ENCODE results near the gene ATP2C1.

The ATP2C1 gene

DNA sequence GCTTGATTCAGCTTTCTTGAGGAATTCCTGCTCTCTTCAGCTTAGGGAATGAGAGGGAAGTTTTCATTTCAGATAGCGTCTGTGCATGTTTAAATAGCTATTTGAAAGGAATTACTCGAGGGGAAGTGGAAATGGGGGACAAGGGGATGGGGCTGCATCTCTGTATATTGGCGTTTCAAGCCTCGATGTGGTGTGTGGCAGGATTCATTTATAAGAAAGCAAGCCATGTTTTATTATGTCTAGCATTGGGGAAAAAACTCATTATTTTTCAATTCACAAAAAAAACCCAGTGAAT is 1.0 kb downstream of the ATP2C1 start:
- Histone ChIP-seq H3K4me2 (peak overlapping the region; percentile 83), H3K4me1 (peaks cover 31% of the 10 kb centered on the region), H3K4me3 (peak overlapping the region; percentile 91), H3K36me3 (no peaks in the 10 kb centered on the region), H3K9ac (peak overlapping the region; percentile 97), H3K27ac (peak overlapping the region; percentile 98), H4K20me1 (peaks cover 39% of the 10 kb centered on the region), H3K27me3 (no peaks in the 10 kb centered on the region), H3K9me3 (no peaks in the 10 kb centered on the region)
- TF ChIP-seq Cebpa-rat (IDR thresholded peaks at IDR 0.05) = no peak

DNA sequence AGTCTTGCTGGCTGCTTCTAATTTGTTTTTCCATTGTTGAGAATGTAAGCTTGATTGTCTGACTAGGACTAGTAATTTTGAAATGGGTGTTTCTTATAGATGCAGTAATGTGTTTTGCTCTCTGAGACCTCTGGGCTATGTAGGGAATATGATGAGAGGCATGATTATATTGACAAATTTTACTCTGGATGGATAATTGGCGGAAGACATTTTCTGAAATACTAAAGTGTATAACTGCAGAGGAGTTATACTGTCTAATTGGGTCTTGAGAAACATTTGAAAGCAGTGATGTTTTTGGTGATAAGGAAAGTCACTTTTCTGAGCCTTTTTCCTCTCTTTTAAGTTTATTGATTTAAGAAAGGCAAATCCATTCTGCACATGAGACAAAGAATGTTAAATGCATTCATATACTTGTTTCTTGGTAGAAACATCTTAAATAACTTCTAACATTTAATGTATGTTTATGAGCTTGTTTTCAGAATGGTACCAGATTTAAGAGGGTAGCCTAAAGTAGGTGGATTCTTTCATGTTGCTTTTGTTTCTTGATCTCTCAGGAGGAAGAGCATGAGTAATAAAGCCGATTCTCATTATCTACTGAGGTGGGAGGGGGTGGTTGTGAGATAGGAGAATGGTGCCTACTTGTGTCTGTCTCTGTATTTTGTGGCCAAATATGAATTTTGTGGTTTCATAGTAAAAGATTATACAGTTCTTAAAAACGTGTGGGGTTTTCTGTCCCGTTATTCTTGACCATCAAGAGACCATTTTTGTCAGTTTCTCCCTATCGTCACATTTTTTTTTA is 2.0 kb downstream of the ATP2C1 start:
- Histone ChIP-seq H3K9me3 (no peaks in the 10 kb centered on the region), H3K36me3 (no peaks in the 10 kb centered on the region), H3K27ac (no peak overlapping the region), H4K20me1 (peaks cover 46% of the 10 kb centered on the region), H3K4me2 (peak overlapping the region; percentile 83), H3K27me3 (no peaks in the 10 kb centered on the region), H3K4me1 (peaks cover 37% of the 10 kb centered on the region), H3K4me3 (peak overlapping the region; percentile 91; the same call in 1 of the 2 replicates), H3K9ac (peak overlapping the region; percentile 97)
- no peak for TF ChIP-seq Cebpa-rat (IDR thresholded peaks at IDR 0.05)

DNA sequence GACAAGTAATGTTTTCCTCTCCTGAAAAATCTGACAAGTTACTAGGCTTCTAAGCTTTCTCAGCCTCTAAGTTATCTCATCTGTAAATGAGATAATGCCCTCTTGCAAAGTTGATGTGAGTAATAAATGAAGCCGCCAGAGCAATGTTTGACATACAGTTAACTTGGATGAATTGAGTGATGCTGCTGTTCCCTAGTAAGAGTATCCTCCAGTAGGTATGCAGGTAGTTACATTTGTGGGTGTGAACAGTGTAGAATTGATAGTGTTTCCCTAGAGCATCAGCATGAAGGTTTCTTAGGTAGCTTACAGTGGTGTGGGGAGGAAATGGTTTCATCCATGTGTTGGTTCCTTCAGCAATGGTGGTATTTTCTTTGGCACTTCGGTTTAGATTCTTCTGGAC is 3.4 kb downstream of the ATP2C1 start:
- Histone ChIP-seq H3K9me3 (no peaks in the 10 kb centered on the region), H3K36me3 (no peaks in the 10 kb centered on the region), H3K4me2 (no peak overlapping the region), H3K27ac (no peak overlapping the region), H3K4me3 (no peak overlapping the region), H3K4me1 (peaks cover 45% of the 10 kb centered on the region), H3K27me3 (no peaks in the 10 kb centered on the region), H4K20me1 (peaks cover 59% of the 10 kb centered on the region), H3K9ac (no peak overlapping the region)
- no peak for TF ChIP-seq Cebpa-rat (IDR thresholded peaks at IDR 0.05)

DNA sequence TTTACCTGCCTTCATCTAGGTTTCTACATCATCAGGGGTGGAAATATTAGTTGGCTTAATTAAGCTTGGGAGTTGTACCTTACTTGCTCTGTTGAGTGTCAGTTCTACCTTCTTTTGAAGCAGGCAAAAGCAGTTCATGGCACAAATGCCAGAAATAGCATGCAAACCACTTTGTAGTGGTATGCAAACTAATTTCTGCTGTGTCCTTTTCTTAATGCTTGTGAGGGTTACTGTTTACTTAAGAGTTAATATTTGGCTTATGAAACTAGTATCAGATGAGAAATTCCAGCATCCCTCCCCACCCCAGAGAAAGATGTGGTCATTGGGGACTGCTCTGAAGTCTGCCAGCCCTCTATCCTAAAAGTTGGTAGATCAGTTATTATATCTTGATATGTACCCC is 7.1 kb downstream of the ATP2C1 start:
- Histone ChIP-seq H3K27me3 (no peaks in the 10 kb centered on the region), H3K27ac (no peak overlapping the region), H3K4me2 (peak overlapping the region; percentile 23; the same call in 1 of the 2 replicates), H3K9me3 (no peaks in the 10 kb centered on the region), H3K4me1 (peaks cover 43% of the 10 kb centered on the region), H3K36me3 (no peaks in the 10 kb centered on the region), H4K20me1 (peaks cover 65% of the 10 kb centered on the region), H3K9ac (no peak overlapping the region), H3K4me3 (no peak overlapping the region)
- TF ChIP-seq Cebpa-rat (IDR thresholded peaks at IDR 0.05) = no peak

DNA sequence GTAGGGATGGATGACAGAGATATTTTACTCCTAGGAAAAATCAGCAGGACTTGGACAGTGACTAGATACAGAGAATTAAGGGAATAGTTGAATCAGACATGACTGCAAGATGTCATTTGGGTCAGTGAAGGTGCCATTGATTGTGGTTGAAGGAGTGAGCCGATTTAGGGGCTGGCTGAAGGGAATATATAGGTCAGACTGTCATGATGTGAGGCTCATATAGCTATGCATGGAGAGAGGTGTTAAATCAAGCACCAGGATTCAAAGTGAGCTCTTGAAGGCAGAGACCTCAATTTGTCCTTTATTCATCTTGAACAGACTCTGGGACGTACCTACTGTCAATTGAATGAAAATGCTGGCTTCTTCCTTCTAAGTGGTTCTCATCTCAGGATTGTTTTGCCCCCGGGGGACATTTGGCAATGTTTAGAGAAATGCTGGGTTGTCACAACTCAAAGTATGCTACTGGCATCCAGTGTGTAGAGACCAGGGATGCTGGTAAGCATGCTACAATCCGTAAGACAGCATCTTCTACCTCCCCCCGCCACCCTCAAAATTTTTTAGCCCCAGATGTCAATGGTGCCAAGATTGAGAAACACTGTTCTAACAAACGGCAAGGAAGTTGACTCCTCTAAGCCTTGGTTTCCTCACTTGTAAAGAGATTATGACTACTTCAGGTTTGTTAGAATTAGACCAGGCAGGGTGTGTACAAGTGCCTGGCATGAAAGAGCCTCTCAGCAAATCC is 7.8 kb downstream of the ATP2C1 start:
- Histone ChIP-seq H3K9ac (no peak overlapping the region), H3K27ac (no peak overlapping the region), H3K4me1 (peaks cover 38% of the 10 kb centered on the region), H3K4me3 (no peak overlapping the region), H3K9me3 (no peaks in the 10 kb centered on the region), H3K27me3 (no peaks in the 10 kb centered on the region), H3K4me2 (0 out of 2 replicates have a peak overlapping the region, but pooled peaks have one; percentile 23), H3K36me3 (no peaks in the 10 kb centered on the region), H4K20me1 (peaks cover 59% of the 10 kb centered on the region)
- TF ChIP-seq Cebpa-rat (IDR thresholded peaks at IDR 0.05) = no peak

DNA sequence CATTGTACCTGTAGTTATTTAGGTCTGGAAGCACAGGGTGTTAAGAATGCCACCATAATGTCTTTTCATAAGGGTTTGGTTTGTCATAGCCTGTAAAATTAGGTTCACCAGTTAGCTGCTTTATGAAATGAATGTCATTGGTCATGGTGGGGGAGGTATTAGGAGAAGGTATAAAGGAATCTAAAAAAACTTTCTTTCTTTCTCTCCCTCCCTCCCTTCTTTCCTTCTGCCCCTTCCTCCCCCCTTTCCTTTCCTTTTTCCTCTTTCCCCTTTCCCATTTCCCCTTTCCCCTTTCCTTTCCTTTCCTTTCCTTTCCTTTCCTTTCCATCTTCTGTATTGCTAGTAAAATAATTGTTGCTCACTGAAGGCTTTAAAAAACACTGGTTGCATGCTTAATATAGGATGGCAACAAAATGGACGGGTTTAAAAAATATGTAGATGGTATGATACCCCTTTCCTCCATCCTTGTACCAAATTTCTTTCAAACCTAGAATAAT is 9.6 kb downstream of the ATP2C1 start:
- Histone ChIP-seq H4K20me1 (peaks cover 40% of the 10 kb centered on the region), H3K36me3 (no peaks in the 10 kb centered on the region), H3K27ac (no peak overlapping the region), H3K4me3 (no peak overlapping the region), H3K9me3 (no peaks in the 10 kb centered on the region), H3K27me3 (no peaks in the 10 kb centered on the region), H3K4me2 (no peak overlapping the region), H3K4me1 (peaks cover 33% of the 10 kb centered on the region), H3K9ac (no peak overlapping the region)
- no peak for TF ChIP-seq Cebpa-rat (IDR thresholded peaks at IDR 0.05)

DNA sequence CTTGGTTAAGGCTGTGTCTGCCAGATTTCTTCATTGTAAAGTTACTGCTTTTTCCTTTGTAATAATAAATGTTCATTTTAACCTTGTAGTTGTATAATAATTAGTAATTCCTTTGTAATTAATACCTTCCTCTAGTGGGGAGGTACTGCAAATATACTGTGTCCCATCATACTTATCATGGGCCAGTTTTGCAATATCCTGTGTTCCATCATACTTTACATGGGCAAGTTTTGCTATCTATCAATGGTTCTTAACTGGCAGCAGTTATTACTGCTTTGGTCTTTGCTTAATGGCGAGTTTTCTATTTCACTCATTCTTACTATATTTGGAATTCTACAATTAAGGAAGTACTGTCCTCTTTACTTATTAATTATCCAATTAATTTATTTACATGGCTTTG is 10.6 kb downstream of the ATP2C1 start:
- Histone ChIP-seq H4K20me1 (peaks cover 32% of the 10 kb centered on the region), H3K27ac (no peak overlapping the region), H3K36me3 (peaks cover 3% of the 10 kb centered on the region; the same call in 1 of the 2 replicates), H3K4me1 (peaks cover 33% of the 10 kb centered on the region), H3K4me3 (no peak overlapping the region), H3K27me3 (no peaks in the 10 kb centered on the region), H3K9me3 (peaks cover 3% of the 10 kb centered on the region; the same call in 1 of the 2 replicates), H3K4me2 (no peak overlapping the region), H3K9ac (no peak overlapping the region)
- TF ChIP-seq Cebpa-rat (IDR thresholded peaks at IDR 0.05) = no peak

DNA sequence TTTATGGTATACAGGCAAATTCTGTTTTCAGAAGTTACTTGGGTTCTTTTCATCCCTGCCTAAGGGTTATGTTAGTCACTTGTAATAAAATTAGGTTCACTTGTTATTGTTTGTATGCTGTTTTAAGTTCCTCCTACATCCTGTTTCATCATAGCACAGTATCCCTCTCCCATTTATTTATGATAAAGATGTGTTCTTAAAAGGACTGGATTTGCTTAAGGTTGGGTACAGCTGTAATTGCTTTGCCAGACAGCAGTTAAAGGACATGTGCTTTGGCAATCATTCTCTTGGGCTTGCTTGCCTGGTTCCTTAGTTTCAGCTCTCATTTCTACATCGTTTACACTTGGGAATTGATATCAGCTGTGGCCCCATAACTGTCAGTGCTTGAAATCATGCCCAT is 11.7 kb downstream of the ATP2C1 start:
- H3K27ac ChIP-seq = no peak overlapping the region
- peaks cover 31% of the 10 kb centered on the region for H3K4me1 ChIP-seq
- peaks cover 24% of the 10 kb centered on the region for H4K20me1 ChIP-seq
- no peak for TF ChIP-seq Cebpa-rat (IDR thresholded peaks at IDR 0.05)
- no peak overlapping the region for H3K9ac ChIP-seq
- no peak overlapping the region for H3K4me3 ChIP-seq
- H3K27me3 ChIP-seq = no peaks in the 10 kb centered on the region
- H3K4me2 ChIP-seq = peak overlapping the region; percentile 42
- H3K9me3 ChIP-seq = peaks cover 8% of the 10 kb centered on the region
- H3K36me3 ChIP-seq = peaks cover 8% of the 10 kb centered on the region; the same call in 1 of the 2 replicates

DNA sequence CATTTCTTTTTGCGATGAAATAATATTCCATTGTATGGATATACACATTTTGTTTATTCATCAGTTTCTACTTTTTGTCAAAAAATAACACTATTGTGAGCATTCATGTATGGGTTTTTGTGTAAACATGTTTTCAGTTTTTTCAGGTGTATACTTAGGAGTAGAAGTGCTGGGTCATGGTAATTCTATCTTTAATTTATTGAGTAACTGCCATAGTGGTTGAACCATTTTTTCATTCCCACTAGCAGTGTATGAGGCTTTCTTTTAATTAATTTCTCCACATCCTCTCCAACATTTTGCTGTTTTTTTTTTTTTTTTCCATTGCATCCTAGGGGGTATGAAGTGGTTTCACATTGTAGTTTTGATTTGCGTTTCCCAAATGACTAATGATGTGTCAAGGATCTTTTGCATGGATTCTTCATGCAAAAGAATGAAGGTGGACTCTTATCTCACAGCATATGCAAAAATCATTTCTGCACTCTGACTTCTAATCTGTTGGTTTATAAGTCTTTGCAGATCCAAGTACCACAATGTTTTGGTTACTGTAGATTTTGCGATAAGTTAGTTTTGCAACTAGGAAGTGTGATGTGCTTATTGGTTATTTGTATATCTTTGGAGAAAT is 12.6 kb downstream of the ATP2C1 start:
- H3K9ac ChIP-seq = no peak overlapping the region
- no peak overlapping the region for H3K27ac ChIP-seq
- no peak for TF ChIP-seq Cebpa-rat (IDR thresholded peaks at IDR 0.05)
- H3K27me3 ChIP-seq = no peaks in the 10 kb centered on the region
- H3K4me1 ChIP-seq = peaks cover 22% of the 10 kb centered on the region
- H3K9me3 ChIP-seq = peaks cover 8% of the 10 kb centered on the region
- H4K20me1 ChIP-seq = peaks cover 14% of the 10 kb centered on the region
- H3K36me3 ChIP-seq = peaks cover 8% of the 10 kb centered on the region; the same call in 1 of the 2 replicates
- H3K4me3 ChIP-seq = no peak overlapping the region
- no peak overlapping the region for H3K4me2 ChIP-seq
